Measurements from ENCODE around the gene RAB3GAP2. TPM values are rescaled to one million over a fixed set of nuclear protein-coding genes. Genes with fewer than 3 reads are reported as not detected.
A peak's percentile ranks its signal among the peaks of the same experiment; 100 is the strongest.
"Not testable (repeated sequence)": the region's sequence is repeated elsewhere in the genome, so short reads cannot be mapped to it uniquely, and the experiment has no call there.

The RAB3GAP2 gene
- total RNA-seq, 1 donor from 2014 or later = 35.5 TPM

GRCh38 chr1:220189750-220190347, 82.4 kb downstream of the RAB3GAP2 start:
- DNase-seq = no peak

GRCh38 chr1:220188538-220188937, 83.7 kb downstream of the RAB3GAP2 start:
- DNase-seq = no peak

- DNase-seq = no peak
Observed at GRCh38 chr1:220186752-220187151, 85.5 kb downstream of the RAB3GAP2 start.

GRCh38 chr1:220184506-220184905, 87.7 kb downstream of the RAB3GAP2 start:
- DNase-seq = no peak

- no peak for DNase-seq
Observed at GRCh38 chr1:220182656-220183055, 89.6 kb downstream of the RAB3GAP2 start.

- DNase-seq = no peak
Observed at GRCh38 chr1:220182111-220182510, 90.1 kb downstream of the RAB3GAP2 start.

GRCh38 chr1:220176540-220176939, 95.7 kb downstream of the RAB3GAP2 start:
- DNase-seq = no peak

GRCh38 chr1:220170836-220171526, 101.3 kb downstream of the RAB3GAP2 start:
- DNase-seq = no peak

GRCh38 chr1:220169887-220170286, 102.4 kb downstream of the RAB3GAP2 start:
- not testable (repeated sequence) for DNase-seq

GRCh38 chr1:220166853-220167252, 105.4 kb downstream of the RAB3GAP2 start:
- DNase-seq = no peak

GRCh38 chr1:220164517-220164916, 107.7 kb downstream of the RAB3GAP2 start:
- no peak for DNase-seq

- DNase-seq = no peak
Observed at GRCh38 chr1:220164116-220164515, 108.1 kb downstream of the RAB3GAP2 start.

- no peak for DNase-seq
Observed at GRCh38 chr1:220160027-220160426, 112.2 kb downstream of the RAB3GAP2 start.

GRCh38 chr1:220159041-220159440, 113.2 kb downstream of the RAB3GAP2 start:
- no peak for DNase-seq

GRCh38 chr1:220158530-220158929, 113.7 kb downstream of the RAB3GAP2 start:
- DNase-seq = not testable (repeated sequence)

GRCh38 chr1:220157738-220158137, 114.5 kb downstream of the RAB3GAP2 start:
- no peak for DNase-seq

GRCh38 chr1:220156620-220157146, 115.6 kb downstream of the RAB3GAP2 start:
- DNase-seq = no peak

- no peak for DNase-seq
Observed at GRCh38 chr1:220153147-220153546, 119.1 kb downstream of the RAB3GAP2 start.

- DNase-seq = no peak
Observed at GRCh38 chr1:220151454-220151853, 120.8 kb downstream of the RAB3GAP2 start.

GRCh38 chr1:220149742-220150141, 122.5 kb downstream of the RAB3GAP2 start:
- DNase-seq = no peak

GRCh38 chr1:220144051-220144450, 128.2 kb downstream of the RAB3GAP2 start:
- DNase-seq = no peak

- peak; percentile 65 for DNase-seq
Observed at GRCh38 chr1:220139966-220140365, 132.3 kb downstream of the RAB3GAP2 start.

- peak; percentile 30 for DNase-seq
Observed at GRCh38 chr1:220137019-220137786, 135.1 kb downstream of the RAB3GAP2 start.
